EL (cell line): ENCODE measurements around the gene HENMT1.
A peak's percentile ranks its signal among the peaks of the same experiment; 100 is the strongest.

Experiments
- DNase-seq: peaks from one replicate; pipeline ENCODE4 v3.0.0-alpha.2; 2016

HENMT1 gene

DNA sequence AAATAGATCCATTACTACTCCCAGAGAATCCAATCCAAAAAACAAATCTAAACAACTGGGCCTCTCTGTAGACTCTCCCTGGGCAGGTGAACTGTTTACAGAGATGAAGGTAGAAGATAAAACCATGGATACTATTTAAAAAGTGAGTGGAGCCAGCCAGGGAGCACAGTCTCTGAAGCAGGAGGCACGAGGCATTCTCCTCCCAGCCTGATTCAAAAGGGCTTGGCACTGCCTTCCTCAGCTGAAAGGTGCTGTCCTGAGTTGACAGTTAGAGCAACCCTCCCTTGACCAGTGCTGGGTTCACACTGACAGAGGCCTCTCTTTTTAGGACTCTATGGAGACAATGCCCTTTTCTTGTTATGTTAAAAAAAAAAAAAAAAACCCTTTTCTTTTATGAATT, 36.8 kb downstream of the HENMT1 start:
- DNase-seq: no peak

DNA sequence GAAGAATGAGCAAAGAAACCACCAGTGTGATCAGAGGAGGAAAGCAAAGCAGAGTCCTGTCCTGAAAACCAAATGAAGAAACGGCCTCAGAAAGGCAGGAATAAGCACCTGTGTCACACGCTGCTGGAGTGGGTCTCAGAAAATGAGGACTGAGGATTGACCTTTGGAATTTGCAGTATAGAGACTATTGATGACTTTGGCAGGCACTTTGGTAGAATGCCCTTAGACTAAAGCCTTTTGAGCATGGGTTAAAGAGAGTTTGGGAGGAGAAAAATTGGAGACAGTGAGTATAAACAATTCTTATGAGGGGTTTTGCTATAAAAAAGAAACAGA, 43.2 kb downstream of the HENMT1 start:
- DNase-seq: no peak

DNA sequence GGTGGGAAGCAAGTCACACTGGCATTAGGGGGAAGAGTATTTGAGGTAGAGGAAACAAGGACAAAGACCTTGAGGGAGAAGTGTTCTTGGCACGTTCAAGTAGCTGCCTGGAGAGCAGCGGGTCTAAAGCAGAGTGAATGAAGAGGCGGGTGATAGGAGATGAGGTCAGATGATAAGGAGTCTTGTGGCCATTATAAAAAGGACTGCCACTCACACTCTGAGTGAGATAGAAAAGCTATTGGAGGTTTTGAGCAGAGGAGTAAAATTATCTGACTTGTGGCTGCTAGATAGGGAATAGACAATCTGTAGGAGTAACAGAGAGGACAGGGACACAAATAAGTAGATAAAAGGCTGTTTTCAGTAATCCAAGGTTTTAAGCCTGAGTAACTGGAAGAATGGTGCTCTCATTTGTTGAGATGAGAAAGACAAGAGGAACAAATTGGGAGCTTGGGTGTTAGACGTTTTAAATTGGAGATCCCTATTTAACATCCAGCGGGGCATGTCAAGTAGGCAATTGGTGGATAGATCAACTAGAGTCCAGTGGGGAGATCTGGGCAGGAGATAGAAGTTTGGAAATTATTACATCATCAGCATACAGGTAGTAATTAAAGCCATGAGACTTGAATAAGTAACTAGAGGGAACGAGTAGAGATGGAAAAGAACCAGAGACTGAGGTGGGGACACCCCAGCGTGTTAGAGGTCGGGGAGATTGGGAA, 43.7 kb downstream of the HENMT1 start:
- DNase-seq: no peak

DNA sequence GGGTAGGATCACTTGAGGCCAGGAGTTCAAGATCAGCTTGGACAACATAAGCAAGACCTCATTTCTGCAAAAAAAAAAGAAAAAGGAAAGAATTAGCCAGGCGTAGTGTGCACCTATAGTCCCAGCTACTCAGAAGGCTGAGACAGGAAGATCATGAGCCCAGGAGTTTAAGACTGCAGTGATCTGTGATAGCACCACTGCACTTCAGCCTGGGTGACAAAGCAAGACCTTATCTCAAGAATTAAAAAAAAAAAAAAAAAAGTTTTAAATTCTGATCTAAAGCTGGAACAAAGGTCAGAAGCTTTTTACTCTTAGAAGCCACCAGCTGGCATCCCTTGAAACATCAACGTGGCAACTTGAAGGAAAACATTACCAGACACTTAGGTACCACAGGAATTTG, 45.3 kb downstream of the HENMT1 start:
- DNase-seq: no peak

DNA sequence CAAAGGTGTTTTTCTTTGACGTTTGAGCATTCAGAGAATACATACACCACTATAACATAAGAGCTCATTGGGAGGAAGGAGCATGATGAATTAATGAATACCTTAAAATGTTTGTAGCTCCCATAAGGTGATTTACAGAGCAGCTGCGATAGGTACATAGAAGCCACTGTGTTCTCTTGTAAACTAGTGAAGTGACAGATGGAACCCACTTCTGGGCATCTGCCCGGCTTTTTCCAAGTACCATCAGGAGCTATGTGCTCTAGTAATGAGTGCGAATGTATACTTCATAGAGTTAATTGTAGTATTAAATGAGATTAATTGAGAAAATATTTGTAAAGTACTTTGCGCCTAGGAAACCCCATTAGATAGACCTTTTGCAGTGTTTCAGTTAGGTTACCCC, 48.4 kb downstream of the HENMT1 start:
- no peak for DNase-seq

DNA sequence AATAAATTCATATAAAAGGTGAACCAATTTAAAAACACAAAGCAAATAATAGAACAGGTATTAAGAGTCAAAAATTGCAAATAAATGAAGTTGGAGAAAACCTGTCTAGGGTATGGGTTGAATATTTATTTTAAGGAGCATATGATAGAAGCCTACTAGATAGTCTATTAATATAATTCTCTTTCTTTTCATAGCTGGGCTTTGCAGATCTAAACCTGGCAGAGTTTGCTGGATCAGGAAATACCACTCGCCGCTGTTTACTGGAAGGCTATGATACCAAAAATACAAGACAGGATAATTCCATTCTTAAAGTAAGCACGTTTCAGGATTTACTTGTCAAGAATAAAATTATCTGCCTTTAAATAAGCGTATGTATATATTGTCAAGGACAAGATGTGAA, 48.9 kb downstream of the HENMT1 start:
- DNase-seq: no peak

DNA sequence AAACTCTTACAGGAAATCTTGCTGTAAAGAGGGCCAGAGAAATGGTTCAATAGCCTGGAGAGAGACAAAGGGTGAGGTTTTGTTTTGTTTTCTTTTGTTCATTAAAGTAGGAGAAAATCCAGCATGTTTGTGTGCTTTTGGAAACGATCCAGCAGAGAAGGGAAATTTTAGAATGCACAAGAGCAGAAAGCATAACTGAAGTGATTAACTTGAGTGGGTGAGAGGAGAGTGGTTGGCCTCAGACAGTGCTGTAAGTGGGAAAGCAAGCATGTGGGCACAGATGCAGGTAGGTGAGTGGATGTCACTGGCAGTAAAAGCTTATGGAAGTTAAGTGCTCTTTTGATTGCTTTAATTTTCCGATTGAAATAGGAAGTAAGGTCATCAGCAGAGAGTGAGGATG, 50.8 kb downstream of the HENMT1 start:
- no peak for DNase-seq

DNA sequence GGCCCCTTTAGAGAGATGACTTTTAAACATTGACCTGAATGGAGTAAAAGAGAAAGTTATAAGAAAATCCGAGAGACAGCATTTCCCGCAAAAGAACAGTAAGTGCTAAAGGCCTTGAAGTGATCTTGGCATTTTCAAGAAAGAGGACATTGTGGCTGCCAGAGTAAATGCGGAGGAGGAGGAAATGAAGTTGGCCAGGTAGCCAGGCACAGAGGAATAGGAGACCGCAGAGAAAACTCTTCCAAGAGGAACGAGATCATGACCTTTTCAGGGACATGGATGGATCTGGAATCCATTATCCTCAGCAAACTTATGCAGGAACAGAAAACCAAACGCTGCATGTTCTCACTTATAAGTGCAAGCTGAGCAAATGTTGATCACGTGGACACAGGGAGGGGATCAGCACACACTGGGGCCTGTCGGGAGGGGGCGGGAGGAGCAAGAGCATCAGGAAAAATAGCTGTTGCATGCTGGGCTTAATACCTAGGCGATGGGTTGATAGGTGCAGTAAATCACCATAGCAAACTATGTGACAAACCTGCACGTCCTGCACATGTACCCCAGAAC, 51.3 kb downstream of the HENMT1 start:
- no peak for DNase-seq

DNA sequence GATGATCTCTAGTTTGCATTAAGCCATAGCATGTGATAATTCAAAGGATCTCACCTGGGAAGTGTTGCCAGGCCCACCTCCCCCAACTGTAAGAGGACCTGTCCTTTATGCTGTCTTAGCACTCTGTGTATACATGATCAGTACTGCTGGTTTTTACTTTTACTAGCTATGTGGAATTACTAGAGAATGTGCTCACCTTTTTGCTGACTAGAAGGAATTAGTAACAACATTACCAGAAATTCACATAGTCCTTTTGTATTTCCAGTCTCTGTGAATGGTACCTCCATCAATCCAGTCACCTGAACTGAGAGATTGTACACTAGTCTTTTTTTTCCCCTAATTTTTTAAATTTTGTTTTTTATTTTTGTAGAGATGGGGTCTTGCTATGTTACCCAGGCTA, 54.4 kb downstream of the HENMT1 start:
- no peak for DNase-seq

DNA sequence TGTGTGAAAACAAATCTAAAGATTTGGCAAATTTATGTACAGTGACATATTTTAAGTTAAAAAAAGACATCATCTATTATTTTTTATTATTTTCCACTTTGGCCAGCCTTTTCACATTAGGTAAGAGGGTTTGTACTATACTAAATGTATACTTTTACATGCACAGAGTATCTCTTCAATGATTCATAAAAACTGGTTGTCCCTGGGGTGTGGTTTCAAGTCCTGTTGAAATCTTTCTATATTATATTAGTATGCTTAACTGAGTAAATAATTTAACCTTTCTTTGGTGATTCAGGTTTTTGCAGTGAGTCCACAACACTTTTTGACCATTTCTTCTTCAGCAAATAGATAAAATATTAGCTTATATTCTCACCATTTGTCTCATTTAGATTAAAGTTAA, 55.3 kb downstream of the HENMT1 start:
- DNase-seq: no peak

DNA sequence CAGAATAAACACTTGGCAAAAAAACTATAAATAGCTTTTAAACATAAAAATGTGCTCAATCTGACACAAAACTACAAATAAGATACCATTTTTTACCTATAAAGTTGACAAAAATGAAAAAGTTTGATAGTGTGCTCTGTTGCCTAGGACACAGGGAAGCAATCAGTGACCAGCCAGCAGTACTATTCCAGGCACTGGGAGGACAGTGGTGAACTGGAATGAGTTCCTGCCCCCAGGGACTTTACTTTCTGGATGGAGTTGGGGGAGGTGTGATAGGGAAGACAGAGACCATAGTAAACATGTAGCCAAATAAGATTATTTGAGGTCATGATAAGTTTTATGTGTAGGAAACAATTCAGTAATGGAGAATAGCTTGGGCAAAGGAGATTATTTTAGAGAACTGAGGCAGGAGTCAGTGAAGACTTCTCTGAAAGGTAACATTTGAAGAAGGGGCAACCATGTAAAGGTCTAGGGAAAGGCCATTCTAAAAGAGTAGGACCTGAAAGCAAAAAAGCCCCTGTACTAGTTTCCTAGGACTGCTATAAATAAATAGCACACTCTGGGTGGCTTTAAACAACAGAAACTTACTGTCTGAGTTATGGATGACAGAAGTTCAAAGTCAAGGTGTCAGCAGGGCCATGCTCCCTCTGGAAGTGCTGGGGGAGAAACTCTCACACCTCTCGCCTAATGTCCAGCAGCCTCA, 59.0 kb downstream of the HENMT1 start:
- DNase-seq: no peak

DNA sequence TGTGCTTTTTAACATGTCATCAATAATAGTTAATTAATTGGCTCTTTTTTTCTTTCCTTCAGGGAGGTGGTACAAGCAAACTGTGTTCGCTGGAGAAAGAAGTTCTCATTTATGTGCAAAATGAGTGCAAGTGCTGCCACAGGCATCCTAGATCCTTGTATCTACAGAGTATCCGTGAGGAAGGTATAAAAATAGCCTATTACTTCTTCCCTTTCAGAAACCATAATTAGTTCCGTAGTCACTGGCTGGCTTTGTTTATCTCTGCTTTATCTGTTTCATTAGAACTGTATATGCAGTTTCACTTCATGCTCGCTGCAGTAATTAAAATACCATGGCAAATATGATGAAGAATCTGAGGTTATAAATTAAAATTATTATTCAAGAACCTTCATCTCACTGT, 60.4 kb downstream of the HENMT1 start:
- DNase-seq: no peak

DNA sequence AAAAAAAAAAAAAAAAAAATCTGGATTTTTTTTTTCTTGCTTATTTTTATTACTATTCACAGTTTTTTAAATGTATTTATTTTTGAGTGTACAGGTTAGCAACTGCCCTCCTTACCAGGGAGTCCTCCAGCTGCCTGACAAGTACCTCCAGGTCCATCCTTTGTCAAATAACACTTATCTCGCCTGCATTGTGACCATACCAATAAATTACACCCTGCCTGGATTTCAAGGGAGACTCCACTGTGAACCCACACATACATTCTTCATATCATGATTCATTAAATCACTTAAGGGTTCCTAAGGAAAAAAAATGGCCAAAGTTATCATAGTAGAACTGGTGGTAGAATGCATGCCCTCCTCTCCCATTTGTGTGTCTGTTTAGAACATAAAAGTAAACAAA, 62.6 kb downstream of the HENMT1 start:
- DNase-seq: peak; percentile 16
